B cell (primary cell): ENCODE measurements around the gene TMC6. TPM values are rescaled to one million over a fixed set of nuclear protein-coding genes. Genes with fewer than 3 reads are reported as not detected.

Experiments used
- ATAC-seq: fragments of 200-7000 bp; cut with Tn5 transposase; one replicate; pipeline ENCODE4 v1.10.0; 2021; ENCODE audit warnings: low read depth, mild to moderate bottlenecking, moderate number of reproducible peaks, moderate library complexity
- CTCF ChIA-PET: fragments of 350-600 bp; sonication (Branson Sonifier 250); formaldehyde crosslinking; loops from one replicate; lab custom pipeline; 2021; ENCODE audit warnings: antibody characterized with exemption, inconsistent platforms; lab: Charles Lee
- POLR2A ChIA-PET: fragments of 350-600 bp; sonication (Branson Sonifier 250); formaldehyde crosslinking; loops from one replicate; lab custom pipeline; 2021; ENCODE audit warnings: antibody characterized with exemption; lab: Charles Lee
- DNase-seq: peaks from one replicate; pipeline ENCODE4 v3.0.0; 2013
- H2AFZ ChIP-seq: 2 replicates; pipeline ENCODE4 v1.6.1; 2012; ENCODE audit warnings: mild to moderate bottlenecking, low read depth, low read length; ENCODE audit not compliant: insufficient read depth, poor library complexity, severe bottlenecking
- H3K27ac ChIP-seq, 2 donors: 1 replicate in 1 of 2; 2 replicates in 1 of 2; pipeline ENCODE4 v1.5.1; 2012 to 2013; ENCODE audit warnings: low read length in 2 of 2, mild to moderate bottlenecking in 2 of 2, moderate library complexity in 1 of 2
- H3K27me3 ChIP-seq, 4 experiments: fragments of 200-600 bp in 1 of 4; sonication (generic) in 1 of 4; replicated peaks in 1 of 4; 1 replicate in 2 of 4; 2 replicates in 2 of 4; pipeline versions ENCODE4 v1.6.1 to v1.7.0; 2013 to 2016; ENCODE audit warnings: low read length in 3 of 4, mild to moderate bottlenecking in 2 of 4, mixed read lengths in 1 of 4, moderate library complexity in 1 of 4; ENCODE audit not compliant: insufficient read depth in 4 of 4, control insufficient read depth in 3 of 4; ENCODE audit errors: control extremely low read depth in 1 of 4
- H3K36me3 ChIP-seq, 2 experiments: replicated peaks in 1 of 2; 1 replicate in 1 of 2; 2 replicates in 1 of 2; pipeline versions ENCODE4 v1.6.1 to v1.7.1; 2013; ENCODE audit warnings: low read length in 1 of 2; ENCODE audit not compliant: insufficient read depth in 2 of 2, control insufficient read depth in 1 of 2; ENCODE audit errors: control extremely low read depth in 1 of 2, extremely low read depth in 1 of 2
- H3K4me1 ChIP-seq, 2 donors: fragments of 200-600 bp in 1 of 2; sonication (generic) in 1 of 2; 1 replicate in 1 of 2; 2 replicates in 1 of 2; pipeline versions ENCODE4 v1.5.1 to v1.6.1; 2013 to 2017; ENCODE audit warnings: low read length in 2 of 2; ENCODE audit not compliant: control insufficient read depth in 2 of 2, insufficient read depth in 2 of 2
- H3K4me2 ChIP-seq: replicated peaks from 2 replicates; pipeline ENCODE3; 2012; ENCODE audit warnings: mild to moderate bottlenecking, low read depth, low read length; ENCODE audit not compliant: poor library complexity, severe bottlenecking
- H3K4me3 ChIP-seq, 5 experiments: fragments of 200-600 bp in 1 of 5; sonication (generic) in 1 of 5; 1 replicate in 3 of 5; 2 replicates in 2 of 5; pipeline versions ENCODE4 v1.5.1 to v1.7.0; 2011 to 2016; ENCODE audit warnings: low read length in 4 of 5, mild to moderate bottlenecking in 4 of 5, low read depth in 2 of 5, control low read depth in 1 of 5, moderate library complexity in 1 of 5; ENCODE audit not compliant: insufficient read depth in 1 of 5; ENCODE audit errors: control extremely low read depth in 1 of 5, extremely low read depth in 1 of 5
- H3K79me2 ChIP-seq: fragments of 200-600 bp; sonication (generic); one replicate; pipeline ENCODE4 v1.6.0; 2016; ENCODE audit warnings: low read length; ENCODE audit not compliant: control insufficient read depth, insufficient read depth
- H3K9ac ChIP-seq: fragments of 200-600 bp; sonication (generic); 2 replicates; pipeline ENCODE4 v1.6.1; 2017; ENCODE audit warnings: mild to moderate bottlenecking, low read length, moderate library complexity
- H3K9me3 ChIP-seq, 3 donors: one replicate each; pipeline versions ENCODE4 v1.6.1 to v1.7.1; 2013; ENCODE audit warnings: low read length in 2 of 3; ENCODE audit not compliant: control insufficient read depth in 2 of 3, insufficient read depth in 1 of 3; ENCODE audit errors: control extremely low read depth in 1 of 3
- H4K20me1 ChIP-seq: 2 replicates; pipeline ENCODE4 v1.6.0; 2012; ENCODE audit warnings: mild to moderate bottlenecking, low read length; ENCODE audit not compliant: insufficient read depth, control insufficient read depth, poor library complexity, severe bottlenecking
- H3K27ac Mint-ChIP-seq: one replicate; pipeline ENCODE4 v1.8.0; 2021; ENCODE audit warnings: mixed read lengths
- H3K27me3 Mint-ChIP-seq: one replicate; pipeline ENCODE4 v1.8.0; 2021; ENCODE audit warnings: mixed read lengths
- H3K4me1 Mint-ChIP-seq: one replicate; pipeline ENCODE4 v1.8.0; 2021; ENCODE audit warnings: mixed read lengths
- H3K4me3 Mint-ChIP-seq: one replicate; pipeline ENCODE4 v1.8.0; 2021; ENCODE audit warnings: mixed read lengths
- H3K9me3 Mint-ChIP-seq: one replicate; pipeline ENCODE4 v1.8.0; 2022; ENCODE audit warnings: mixed read lengths; ENCODE audit not compliant: insufficient read depth
- EZH2 ChIP-seq: IDR thresholded peaks from 2 replicates; pipeline ENCODE4 v1.6.1; 2012; ENCODE audit warnings: borderline replicate concordance, low read depth, mild to moderate bottlenecking, moderate library complexity, low read length; ENCODE audit not compliant: insufficient read depth, poor library complexity, severe bottlenecking
- WGBS: methylation state at CpG from one replicate; pipeline ENCODE4 v1.1.5; 2013; ENCODE audit warnings: missing lambda C conversion rate; ENCODE audit not compliant: insufficient coverage; 5-methylcytosine and 5-hydroxymethylcytosine counted together
- intact Hi-C: fragments of 100-400 bp; cut with micrococcal nuclease; formaldehyde crosslinking; loops from one replicate; pipeline ENCODE4 v1.10.0; 2022
- polyA plus RNA-seq: library from polyadenylated mRNA; depleted of rRNA; stranded (reverse); fragments of >200 nt; gene quantifications from 2 replicates; pipeline ENCODE4 v1.2.3, GENCODE V29; 2012
- total RNA-seq, 2 donors: library from RNA; stranded (reverse); fragments of 120-200 nt in 1 of 2; gene quantifications; 1 replicate in 1 of 2; 2 replicates in 1 of 2; pipeline versions ENCODE4 v1.2.3 to v1.2.4, GENCODE V29; 2013 to 2022
- TF ChIP-seq, protein P1 (sequence below): fragments of 200-600 bp; IDR thresholded peaks from one replicate; pipeline ENCODE4 v1.8.0; 2022; ENCODE audit warnings: antibody characterized with exemption, mild to moderate bottlenecking

Gene TMC6
- total and polyA plus RNA-seq, 2 donors (not counting 1 experiment from before 2014, with no cell fraction given) = 374 to 891 TPM

- Histone ChIP-seq H3K4me1 (peaks cover 68 to 78% of the 10 kb centered on the region in 2 donors), H3K27ac (peak overlapping the region in 1 of 2 donors; percentile 95), H3K9ac (no peak overlapping the region), H3K4me2 (peak overlapping the region; percentile 73), H4K20me1 (peaks cover 25% of the 10 kb centered on the region), H3K27me3 (no peaks in the 10 kb centered on the region), H3K4me3 (no peak overlapping the region), H3K9me3 (no peaks in the 10 kb centered on the region), H3K36me3 (peaks cover 0 to 45% of the 10 kb centered on the region in 2 experiments), H3K79me2 (peaks cover 54% of the 10 kb centered on the region), H2AFZ (no peak overlapping the region)
- Mint-ChIP-seq H3K27me3 (no peaks in the 10 kb centered on the region), H3K4me3 (peak overlapping the region; percentile 83), H3K27ac (peak overlapping the region; percentile 89), H3K9me3 (no peaks in the 10 kb centered on the region), H3K4me1 (peaks cover 71% of the 10 kb centered on the region)
- CTCF ChIA-PET = interaction anchor here (3.2 to 19.2 kb wide), 4 partner anchors 13 to 59 kb away, joined by 11 to 357 read pairs (median 156); partner anchors contain the start of genes TMC6 and TMC8
- WGBS = 87% methylated on average over 25 of the region's 31 CpGs
- intact Hi-C loops = no loop called here
- no peak for DNase-seq
- ATAC-seq = no peak
- TF ChIP-seq EZH2 = no peak
- TF ChIP-seq, protein P1, sequence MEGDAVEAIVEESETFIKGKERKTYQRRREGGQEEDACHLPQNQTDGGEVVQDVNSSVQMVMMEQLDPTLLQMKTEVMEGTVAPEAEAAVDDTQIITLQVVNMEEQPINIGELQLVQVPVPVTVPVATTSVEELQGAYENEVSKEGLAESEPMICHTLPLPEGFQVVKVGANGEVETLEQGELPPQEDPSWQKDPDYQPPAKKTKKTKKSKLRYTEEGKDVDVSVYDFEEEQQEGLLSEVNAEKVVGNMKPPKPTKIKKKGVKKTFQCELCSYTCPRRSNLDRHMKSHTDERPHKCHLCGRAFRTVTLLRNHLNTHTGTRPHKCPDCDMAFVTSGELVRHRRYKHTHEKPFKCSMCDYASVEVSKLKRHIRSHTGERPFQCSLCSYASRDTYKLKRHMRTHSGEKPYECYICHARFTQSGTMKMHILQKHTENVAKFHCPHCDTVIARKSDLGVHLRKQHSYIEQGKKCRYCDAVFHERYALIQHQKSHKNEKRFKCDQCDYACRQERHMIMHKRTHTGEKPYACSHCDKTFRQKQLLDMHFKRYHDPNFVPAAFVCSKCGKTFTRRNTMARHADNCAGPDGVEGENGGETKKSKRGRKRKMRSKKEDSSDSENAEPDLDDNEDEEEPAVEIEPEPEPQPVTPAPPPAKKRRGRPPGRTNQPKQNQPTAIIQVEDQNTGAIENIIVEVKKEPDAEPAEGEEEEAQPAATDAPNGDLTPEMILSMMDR = no peak
- POLR2A ChIA-PET = interaction anchor here (0.5 to 19.6 kb wide), 6 partner anchors 13 to 36 kb away, joined by 3 to 432 read pairs (median 8); partner anchors contain the start of genes TK1, TMC6 and TMC8
Measured at GRCh38 chr17:78170692-78171590, 42.4 kb upstream of the TMC6 start.
